ENCODE measurements around the gene USP36. TPM values are rescaled to one million over a fixed set of nuclear protein-coding genes. Genes with fewer than 3 reads are reported as not detected.

USP36 gene
- total RNA-seq, 4 donors from 2014 or later = 38.3 to 60.7 (median 51.1) TPM

DNA sequence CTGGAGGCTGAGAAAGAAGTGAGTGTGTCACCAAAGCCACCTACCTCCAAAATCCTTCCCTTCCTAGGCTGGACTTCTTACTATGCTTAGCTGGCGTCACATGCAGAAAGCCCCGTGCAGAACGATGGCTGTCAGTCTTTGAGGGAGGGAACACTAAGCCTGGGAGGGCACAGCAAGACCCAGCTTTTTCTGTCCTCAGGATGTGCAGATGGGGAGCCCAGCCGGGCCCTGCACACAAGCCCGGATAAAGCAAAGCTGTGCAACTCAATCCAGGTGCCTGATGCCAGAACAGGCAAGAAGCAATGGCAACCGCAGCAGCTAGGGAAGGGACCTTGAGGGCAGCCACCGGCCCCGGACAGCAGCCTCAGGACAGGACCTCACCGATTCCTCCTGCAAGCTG lies 13.9 kb upstream of the USP36 start:
- no peak for TF ChIP-seq CTCF (IDR thresholded peaks at IDR 0.05; ENCODE audit: low read depth)

DNA sequence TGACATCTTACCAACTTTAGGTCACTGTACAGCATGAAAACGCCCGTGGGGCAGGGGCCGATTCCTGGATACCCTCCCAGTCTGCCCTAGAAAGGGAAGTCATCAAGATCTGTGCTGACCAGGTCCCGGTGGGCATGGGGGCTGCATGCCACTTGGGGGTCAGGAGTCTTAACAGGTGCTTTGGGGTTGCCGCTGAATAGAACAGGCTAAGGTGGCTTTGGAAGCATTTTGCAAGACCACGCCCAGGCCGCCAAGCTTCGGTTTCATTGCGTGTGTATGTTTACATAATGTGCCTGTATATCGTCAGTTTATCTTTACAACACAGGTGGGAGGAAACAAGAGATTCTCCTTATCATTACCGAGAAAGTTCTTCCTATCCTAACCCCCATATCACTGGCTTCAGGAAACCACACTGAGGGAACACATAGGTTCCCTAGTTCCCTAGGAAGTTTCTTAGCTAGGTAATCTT lies 13.3 kb upstream of the USP36 start:
- no peak for TF ChIP-seq CTCF (IDR thresholded peaks at IDR 0.05; ENCODE audit: low read depth)

GRCh38 chr17:78852709-78853121 lies 12.1 kb upstream of the USP36 start:
- no peak for TF ChIP-seq CTCF (IDR thresholded peaks at IDR 0.05; ENCODE audit: low read depth)

DNA sequence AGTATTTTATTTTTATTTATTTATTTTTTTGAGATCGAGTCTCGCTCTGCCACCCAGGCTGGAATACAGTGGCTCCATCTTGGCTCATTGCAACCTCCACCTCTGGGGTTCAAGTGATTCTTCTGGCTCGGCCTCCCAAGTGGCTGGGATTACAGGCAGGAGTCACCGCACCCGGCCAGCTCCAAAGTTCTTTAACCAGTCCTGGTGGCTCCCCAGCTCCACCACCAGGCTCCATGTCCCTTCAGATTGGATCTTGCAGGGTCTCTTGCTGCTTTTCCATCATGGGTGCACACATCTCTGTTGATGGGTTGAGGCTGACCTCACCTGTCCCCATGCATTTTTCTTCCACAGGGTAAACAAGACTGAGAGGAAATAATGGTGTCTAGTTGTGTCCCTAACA lies 8.4 kb upstream of the USP36 start:
- TF ChIP-seq CTCF (IDR thresholded peaks at IDR 0.05; ENCODE audit: low read depth) = no peak

DNA sequence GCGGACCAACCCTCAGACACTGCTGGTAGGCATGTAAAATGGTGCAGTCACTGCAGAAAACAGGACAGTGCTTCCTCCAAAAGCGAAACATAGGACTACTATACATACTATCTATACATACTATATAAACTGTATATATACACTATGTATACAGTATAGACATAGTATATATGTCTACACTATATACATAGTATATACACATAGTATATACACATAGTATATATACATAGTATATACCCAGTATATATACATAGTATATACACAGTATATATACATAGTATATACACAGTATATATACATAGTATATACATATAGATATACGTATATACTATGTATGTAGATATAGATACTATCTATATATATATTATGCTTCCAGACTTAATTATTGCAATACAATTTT lies 6.4 kb upstream of the USP36 start:
- no peak for TF ChIP-seq CTCF (IDR thresholded peaks at IDR 0.05; ENCODE audit: low read depth)

- TF ChIP-seq CTCF (IDR thresholded peaks at IDR 0.05; ENCODE audit: low read depth) = no peak
These were observed 3.8 kb upstream of the USP36 start for GRCh38 chr17:78844301-78845005.

DNA sequence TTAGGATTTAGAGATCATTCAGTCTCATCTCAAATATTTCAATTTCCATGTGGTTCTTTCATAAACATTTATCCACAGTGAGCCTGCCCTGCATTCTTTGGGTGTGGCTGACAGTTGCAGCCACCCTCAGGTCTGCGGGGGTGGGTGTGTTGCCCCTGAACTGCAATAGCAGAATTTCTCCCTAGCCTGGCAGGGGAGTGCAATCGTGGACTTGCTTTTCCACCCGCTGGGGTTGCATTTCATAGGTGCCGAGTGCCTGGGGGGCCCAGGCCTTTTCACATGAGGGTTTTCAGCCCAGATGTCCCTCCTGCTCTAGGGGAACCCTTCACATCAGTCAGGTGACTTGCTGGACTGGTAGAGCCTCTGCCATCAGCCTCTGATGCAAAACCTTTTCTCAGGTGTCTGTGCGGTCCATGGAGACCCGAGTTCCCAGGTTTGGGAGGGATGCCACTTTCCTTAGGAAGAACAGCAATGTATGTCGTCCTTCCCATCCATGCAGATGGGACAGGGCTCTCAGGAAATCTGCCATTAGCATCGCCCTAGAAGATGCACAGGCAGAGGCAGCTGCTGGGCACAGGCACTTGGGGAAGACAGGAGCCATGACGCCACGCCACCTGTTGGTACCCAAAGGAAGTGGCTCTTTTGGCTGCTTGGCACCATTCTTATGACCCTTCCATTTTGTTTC lies 2.4 kb upstream of the USP36 start:
- TF ChIP-seq CTCF (IDR thresholded peaks at IDR 0.05; ENCODE audit: low read depth) = no peak

Data from subcutaneous adipose tissue (tissue), 4 donors.